Liver (tissue), 9 donors: ENCODE measurements around the gene TEX51. TPM values are rescaled to one million over a fixed set of nuclear protein-coding genes. Genes with fewer than 3 reads are reported as not detected.

Experiments
- DNase-seq: peaks from one replicate; pipeline ENCODE4 v3.0.0-alpha.2; 2017; ENCODE audit warnings: low spot score
- H3K27ac ChIP-seq, 2 donors: one replicate each; pipeline ENCODE4 v1.7.0; 2013; ENCODE audit warnings: inconsistent platforms in 2 of 2, low read length in 2 of 2, control low read depth in 1 of 2, low read depth in 1 of 2, mild to moderate bottlenecking in 1 of 2
- H3K27me3 ChIP-seq, 4 donors: one replicate each; pipeline versions ENCODE4 v1.6.1 to v1.7.0; 2013; ENCODE audit warnings: low read length in 3 of 4, inconsistent platforms in 1 of 4, mild to moderate bottlenecking in 1 of 4, moderate library complexity in 1 of 4; ENCODE audit not compliant: control insufficient read depth in 4 of 4, insufficient read depth in 4 of 4
- H3K36me3 ChIP-seq, 4 donors: one replicate each; pipeline versions ENCODE4 v1.6.1 to v1.7.0; 2013; ENCODE audit warnings: low read length in 3 of 4, mild to moderate bottlenecking in 3 of 4, low read depth in 1 of 4, moderate library complexity in 1 of 4; ENCODE audit not compliant: control insufficient read depth in 4 of 4, insufficient read depth in 3 of 4
- H3K4me1 ChIP-seq, 4 donors: one replicate each; pipeline versions ENCODE4 v1.6.1 to v1.7.0; 2013; ENCODE audit warnings: low read length in 3 of 4, mild to moderate bottlenecking in 3 of 4, moderate library complexity in 1 of 4; ENCODE audit not compliant: control insufficient read depth in 4 of 4, insufficient read depth in 4 of 4
- H3K4me3 ChIP-seq, 3 donors: one replicate each; pipeline versions ENCODE4 v1.6.1 to v1.7.0; 2013; ENCODE audit warnings: low read length in 3 of 3, control low read depth in 1 of 3, low read depth in 1 of 3, mild to moderate bottlenecking in 1 of 3
- H3K9ac ChIP-seq, 2 donors: one replicate each; pipeline ENCODE4 v1.7.0; 2013; ENCODE audit warnings: low read length in 2 of 2, mild to moderate bottlenecking in 2 of 2, moderate library complexity in 2 of 2, control low read depth in 1 of 2, low read depth in 1 of 2
- H3K9me3 ChIP-seq, 4 donors: one replicate each; pipeline versions ENCODE4 v1.6.1 to v1.7.0; 2013; ENCODE audit warnings: low read length in 3 of 4; ENCODE audit not compliant: control insufficient read depth in 4 of 4
- CTCF ChIP-seq: fragments of 150-350 bp; IDR thresholded peaks from 2 replicates; pipeline ENCODE4 v1.5.1; 2017; ENCODE audit warnings: improper control_type of control experiment, low read depth, low read length; ENCODE audit not compliant: missing input control
- FOXA2 ChIP-seq: IDR thresholded peaks from 2 replicates; pipeline ENCODE4 v1.6.1; 2016; ENCODE audit warnings: antibody characterized with exemption
- JUND ChIP-seq, 2 donors: IDR thresholded peaks; 2 replicates each; pipeline ENCODE4 v1.6.1; 2016; ENCODE audit warnings: antibody characterized with exemption in 2 of 2
- NR2F2 ChIP-seq: IDR thresholded peaks from 2 replicates; pipeline ENCODE4 v1.6.1; 2016; ENCODE audit warnings: antibody characterized with exemption
- RAD21 ChIP-seq, 2 donors: IDR thresholded peaks; 2 replicates each; pipeline ENCODE4 v1.6.1; 2016; ENCODE audit warnings: antibody characterized with exemption in 2 of 2, mild to moderate bottlenecking in 2 of 2
- RXRA ChIP-seq, 2 donors: IDR thresholded peaks; 2 replicates each; pipeline ENCODE4 v1.6.1; 2017 to 2018; ENCODE audit warnings: antibody characterized with exemption in 2 of 2, mild to moderate bottlenecking in 1 of 2
- SP1 ChIP-seq: IDR thresholded peaks from 2 replicates; pipeline ENCODE4 v1.6.1; 2018; ENCODE audit warnings: antibody characterized with exemption, mild to moderate bottlenecking
- YY1 ChIP-seq: IDR thresholded peaks from 2 replicates; pipeline ENCODE4 v1.6.1; 2016; ENCODE audit warnings: antibody characterized with exemption, mild to moderate bottlenecking
- ZBTB33 ChIP-seq: IDR thresholded peaks from 2 replicates; pipeline ENCODE4 v1.6.1; 2016; ENCODE audit warnings: antibody characterized with exemption
- WGBS: extraction: QIAGEN DNeasy Blood & Tissue Kit; methylation state at CpG from one replicate; pipeline ENCODE4 v1.1.7; 2013; 5-methylcytosine and 5-hydroxymethylcytosine counted together
- polyA plus RNA-seq, 2 donors: library from polyadenylated mRNA; stranded (reverse) in 1 of 2; unstranded in 1 of 2; fragments of 200-250 nt in 1 of 2; fragments of >200 nt in 1 of 2; fragmentation: Nextera tagmentation in 1 of 2; extraction: Ambion mirVana in 1 of 2; gene quantifications; one replicate each; pipeline versions ENCODE4 v1.2.1 to v1.2.3, GENCODE V29; 2013 to 2015
- total RNA-seq, 2 donors: library from RNA; depleted of rRNA; stranded (reverse); fragments of >200 nt; gene quantifications; one replicate each; pipeline ENCODE4 v1.2.3, GENCODE V29; 2014
- TF ChIP-seq, protein P1 (sequence below): IDR thresholded peaks from 2 replicates; pipeline ENCODE4 v1.6.1; 2016; ENCODE audit warnings: antibody characterized with exemption
- TF ChIP-seq, protein P2 (sequence below): IDR thresholded peaks from 2 replicates; pipeline ENCODE4 v1.6.1; 2016; ENCODE audit warnings: antibody characterized with exemption, mild to moderate bottlenecking
- donor health status: healthy.
- donor health status: healthy.
- donor health status: healthy.
- donor health status: healthy.
- donor health status: healthy.

TEX51 gene
- total and polyA plus RNA-seq, 4 donors: not detected

DNA sequence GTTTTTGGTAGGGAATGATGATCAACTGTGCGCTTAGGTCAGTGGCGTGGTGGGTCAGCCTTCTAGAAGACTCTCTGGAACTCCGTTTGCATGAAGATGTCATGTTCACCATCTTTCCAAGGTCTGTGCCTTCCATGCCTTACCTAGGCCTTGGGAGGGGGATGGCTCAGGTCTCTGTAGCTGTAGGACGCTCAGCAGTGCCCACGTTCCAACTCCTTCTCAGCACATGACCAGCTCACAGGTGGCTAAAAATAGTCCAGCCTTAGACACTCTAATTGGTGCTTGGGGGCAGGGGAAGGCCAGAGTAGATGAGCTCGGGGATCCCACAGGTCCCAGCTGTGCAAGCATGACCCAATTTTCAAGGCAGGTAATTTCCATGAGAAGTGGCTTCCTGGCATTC, 42.3 kb upstream of the TEX51 start:
- Histone ChIP-seq H3K36me3 (no peaks in the 10 kb centered on the region), H3K27ac (no peak overlapping the region), H3K9ac (no peak overlapping the region), H3K9me3 (no peaks in the 10 kb centered on the region), H3K27me3 (peaks cover 0 to 4% (median 0%) of the 10 kb centered on the region in 4 donors), H3K4me1 (no peaks in the 10 kb centered on the region), H3K4me3 (no peak overlapping the region)
- TF ChIP-seq RXRA (IDR thresholded peaks at IDR 0.05): no peak
- TF ChIP-seq SP1: no peak
- TF ChIP-seq YY1: no peak
- TF ChIP-seq RAD21 (IDR thresholded peaks at IDR 0.05): no peak
- TF ChIP-seq, protein P1, sequence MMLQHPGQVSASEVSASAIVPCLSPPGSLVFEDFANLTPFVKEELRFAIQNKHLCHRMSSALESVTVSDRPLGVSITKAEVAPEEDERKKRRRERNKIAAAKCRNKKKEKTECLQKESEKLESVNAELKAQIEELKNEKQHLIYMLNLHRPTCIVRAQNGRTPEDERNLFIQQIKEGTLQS: no peak
- no peak for TF ChIP-seq NR2F2
- no peak for TF ChIP-seq ZBTB33
- DNase-seq: no peak
- WGBS: 69% methylated on average over 6 of the region's 6 CpGs

DNA sequence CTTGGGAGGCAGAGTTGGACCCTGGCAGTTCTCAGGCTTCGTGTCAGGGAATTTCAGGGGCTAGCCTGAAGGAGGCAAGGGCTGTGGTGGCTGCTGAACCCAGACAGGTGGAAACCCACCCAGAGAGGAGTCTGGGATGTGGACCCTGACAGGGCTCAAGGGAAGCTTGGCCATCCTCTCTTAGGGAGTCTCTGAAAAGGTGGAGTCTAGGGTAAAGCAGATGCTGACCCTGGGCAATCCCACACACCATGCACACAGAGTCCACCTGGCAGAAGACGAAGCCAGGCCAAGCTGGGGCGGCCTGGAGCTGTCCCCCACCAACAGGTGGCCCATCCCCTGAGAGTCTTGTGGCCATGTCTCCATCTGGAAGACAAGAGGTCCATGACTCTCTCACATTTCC, 41.2 kb upstream of the TEX51 start:
- WGBS: 72% methylated on average over 3 of the region's 3 CpGs
- Histone ChIP-seq H3K27me3 (peaks cover 0 to 4% (median 0%) of the 10 kb centered on the region in 4 donors), H3K9ac (no peak overlapping the region), H3K4me1 (no peaks in the 10 kb centered on the region), H3K36me3 (no peaks in the 10 kb centered on the region), H3K4me3 (no peak overlapping the region), H3K27ac (no peak overlapping the region), H3K9me3 (no peaks in the 10 kb centered on the region)
- peak; percentile 19 for DNase-seq
- TF ChIP-seq CTCF: no peak
- TF ChIP-seq, protein P2, sequence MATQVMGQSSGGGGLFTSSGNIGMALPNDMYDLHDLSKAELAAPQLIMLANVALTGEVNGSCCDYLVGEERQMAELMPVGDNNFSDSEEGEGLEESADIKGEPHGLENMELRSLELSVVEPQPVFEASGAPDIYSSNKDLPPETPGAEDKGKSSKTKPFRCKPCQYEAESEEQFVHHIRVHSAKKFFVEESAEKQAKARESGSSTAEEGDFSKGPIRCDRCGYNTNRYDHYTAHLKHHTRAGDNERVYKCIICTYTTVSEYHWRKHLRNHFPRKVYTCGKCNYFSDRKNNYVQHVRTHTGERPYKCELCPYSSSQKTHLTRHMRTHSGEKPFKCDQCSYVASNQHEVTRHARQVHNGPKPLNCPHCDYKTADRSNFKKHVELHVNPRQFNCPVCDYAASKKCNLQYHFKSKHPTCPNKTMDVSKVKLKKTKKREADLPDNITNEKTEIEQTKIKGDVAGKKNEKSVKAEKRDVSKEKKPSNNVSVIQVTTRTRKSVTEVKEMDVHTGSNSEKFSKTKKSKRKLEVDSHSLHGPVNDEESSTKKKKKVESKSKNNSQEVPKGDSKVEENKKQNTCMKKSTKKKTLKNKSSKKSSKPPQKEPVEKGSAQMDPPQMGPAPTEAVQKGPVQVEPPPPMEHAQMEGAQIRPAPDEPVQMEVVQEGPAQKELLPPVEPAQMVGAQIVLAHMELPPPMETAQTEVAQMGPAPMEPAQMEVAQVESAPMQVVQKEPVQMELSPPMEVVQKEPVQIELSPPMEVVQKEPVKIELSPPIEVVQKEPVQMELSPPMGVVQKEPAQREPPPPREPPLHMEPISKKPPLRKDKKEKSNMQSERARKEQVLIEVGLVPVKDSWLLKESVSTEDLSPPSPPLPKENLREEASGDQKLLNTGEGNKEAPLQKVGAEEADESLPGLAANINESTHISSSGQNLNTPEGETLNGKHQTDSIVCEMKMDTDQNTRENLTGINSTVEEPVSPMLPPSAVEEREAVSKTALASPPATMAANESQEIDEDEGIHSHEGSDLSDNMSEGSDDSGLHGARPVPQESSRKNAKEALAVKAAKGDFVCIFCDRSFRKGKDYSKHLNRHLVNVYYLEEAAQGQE: no peak

- TF ChIP-seq FOXA2: no peak
- TF ChIP-seq JUND (IDR thresholded peaks at IDR 0.05): no peak
- TF ChIP-seq RAD21 (IDR thresholded peaks at IDR 0.05): no peak
- H3K9ac ChIP-seq: no peak overlapping the region
- no peak overlapping the region for H3K4me3 ChIP-seq
- peaks cover 0 to 4% (median 0%) of the 10 kb centered on the region in 4 donors for H3K27me3 ChIP-seq
- no peaks in the 10 kb centered on the region for H3K9me3 ChIP-seq
- H3K4me1 ChIP-seq: no peaks in the 10 kb centered on the region
- H3K36me3 ChIP-seq: no peaks in the 10 kb centered on the region
- 85% methylated on average over 4 of the region's 4 CpGs for WGBS
- peak; percentile 21 for DNase-seq
- no peak overlapping the region for H3K27ac ChIP-seq
Measured at GRCh38 chr2:126858013-126858412, 40.7 kb upstream of the TEX51 start.
